ENCODE results near the gene SCMH1.

Gene SCMH1

GRCh38 chr1:41023279-41023990, 218.7 kb downstream of the SCMH1 start:
- DNase-seq, result no peak
- Histone ChIP-seq H3K27me3 (replicated peaks; ENCODE audit: control insufficient read depth, insufficient read depth, low read length, poor library complexity, severe bottlenecking) (no peaks in the 10 kb centered on the region), H3K9me3 (ENCODE audit: control insufficient read depth, low read length) (no peaks in the 10 kb centered on the region), H3K27ac (ENCODE audit: insufficient read depth, low read length, poor library complexity, severe bottlenecking) (no peak overlapping the region), H3K4me1 (ENCODE audit: control insufficient read depth, insufficient read depth, low read length, poor library complexity, severe bottlenecking) (no peaks in the 10 kb centered on the region), H3K4me3 (ENCODE audit: insufficient read depth, low read depth, low read length, poor library complexity, severe bottlenecking) (no peak overlapping the region), H3K36me3 (ENCODE audit: control insufficient read depth, insufficient read depth, low read length) (peaks cover 5% of the 10 kb centered on the region)

- Histone ChIP-seq H3K27me3 (replicated peaks; ENCODE audit: control insufficient read depth, insufficient read depth, low read length, poor library complexity, severe bottlenecking) (no peaks in the 10 kb centered on the region), H3K4me3 (ENCODE audit: insufficient read depth, low read depth, low read length, poor library complexity, severe bottlenecking) (no peak overlapping the region), H3K36me3 (ENCODE audit: control insufficient read depth, insufficient read depth, low read length) (peaks cover 5% of the 10 kb centered on the region), H3K27ac (ENCODE audit: insufficient read depth, low read length, poor library complexity, severe bottlenecking) (no peak overlapping the region), H3K9me3 (ENCODE audit: control insufficient read depth, low read length) (no peaks in the 10 kb centered on the region), H3K4me1 (ENCODE audit: control insufficient read depth, insufficient read depth, low read length, poor library complexity, severe bottlenecking) (no peaks in the 10 kb centered on the region)
- DNase-seq, result no peak
Observed at GRCh38 chr1:41022424-41022823, 219.7 kb downstream of the SCMH1 start.

DNA sequence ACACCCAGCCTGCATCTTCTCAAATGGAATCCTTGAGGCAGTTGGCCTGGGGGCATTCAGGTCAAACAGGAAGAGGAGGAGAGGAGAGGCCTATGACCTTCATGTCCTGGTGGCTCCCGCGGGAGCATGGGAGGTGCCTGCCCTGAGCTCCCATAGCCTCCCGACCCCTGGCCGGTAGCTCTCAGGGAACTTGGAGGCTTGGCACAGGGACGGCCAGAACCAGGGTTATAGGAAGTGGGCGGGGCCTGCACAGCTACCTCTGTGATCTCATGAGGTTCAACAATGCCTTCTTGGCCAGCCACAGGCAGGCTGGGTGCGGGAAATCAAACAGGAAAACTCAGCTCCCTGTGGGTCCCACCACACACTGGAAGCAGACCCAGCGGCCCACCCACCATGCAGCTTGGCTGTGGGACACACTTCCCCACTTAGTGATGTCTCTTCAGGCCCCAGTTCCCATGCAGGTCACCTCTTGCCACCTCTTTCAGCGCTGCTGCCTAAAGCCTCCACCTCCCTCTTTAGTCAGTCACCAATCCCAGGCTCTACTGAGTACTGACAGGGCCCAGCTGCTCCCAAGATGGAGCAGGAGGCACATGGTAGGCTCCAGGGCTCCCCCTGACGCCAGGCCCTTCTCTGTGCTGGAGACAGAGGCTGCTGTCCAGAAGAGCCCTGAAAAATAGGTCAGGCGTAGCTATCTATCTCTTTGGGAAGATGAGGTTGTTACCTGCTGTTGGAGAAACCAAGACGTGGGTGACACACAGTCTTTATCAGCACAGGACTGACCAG, 220.4 kb downstream of the SCMH1 start, which contains the start of gene SLFNL1:
SLFNL1 (minus strand) TSS at position 200 of the 783 bp plus-strand sequence. CDS start 1,065 bp downstream, outside the sequence.
- Histone ChIP-seq H3K36me3 (ENCODE audit: control insufficient read depth, insufficient read depth, low read length) (peaks cover 10% of the 10 kb centered on the region), H3K27ac (ENCODE audit: insufficient read depth, low read length, poor library complexity, severe bottlenecking) (no peak within 1 kb of the TSS), H3K4me1 (ENCODE audit: control insufficient read depth, insufficient read depth, low read length, poor library complexity, severe bottlenecking) (no peaks in the 10 kb centered on the region), H3K4me3 (ENCODE audit: insufficient read depth, low read depth, low read length, poor library complexity, severe bottlenecking) (no peak within 1 kb of the TSS), H3K27me3 (replicated peaks; ENCODE audit: control insufficient read depth, insufficient read depth, low read length, poor library complexity, severe bottlenecking) (no peaks in the 10 kb centered on the region), H3K9me3 (ENCODE audit: control insufficient read depth, low read length) (no peaks in the 10 kb centered on the region)
- no peak for DNase-seq

GRCh38 chr1:41020654-41021053, 221.5 kb downstream of the SCMH1 start:
- H3K4me1 ChIP-seq (ENCODE audit: control insufficient read depth, insufficient read depth, low read length, poor library complexity, severe bottlenecking), result no peaks in the 10 kb centered on the region
- H3K4me3 ChIP-seq (ENCODE audit: insufficient read depth, low read depth, low read length, poor library complexity, severe bottlenecking), result no peak overlapping the region
- no peak for DNase-seq
- H3K9me3 ChIP-seq (ENCODE audit: control insufficient read depth, low read length), result no peaks in the 10 kb centered on the region
- no peaks in the 10 kb centered on the region for H3K27me3 ChIP-seq (replicated peaks; ENCODE audit: control insufficient read depth, insufficient read depth, low read length, poor library complexity, severe bottlenecking)
- H3K27ac ChIP-seq (ENCODE audit: insufficient read depth, low read length, poor library complexity, severe bottlenecking), result no peak overlapping the region
- peaks cover 10% of the 10 kb centered on the region for H3K36me3 ChIP-seq (ENCODE audit: control insufficient read depth, insufficient read depth, low read length)

DNA sequence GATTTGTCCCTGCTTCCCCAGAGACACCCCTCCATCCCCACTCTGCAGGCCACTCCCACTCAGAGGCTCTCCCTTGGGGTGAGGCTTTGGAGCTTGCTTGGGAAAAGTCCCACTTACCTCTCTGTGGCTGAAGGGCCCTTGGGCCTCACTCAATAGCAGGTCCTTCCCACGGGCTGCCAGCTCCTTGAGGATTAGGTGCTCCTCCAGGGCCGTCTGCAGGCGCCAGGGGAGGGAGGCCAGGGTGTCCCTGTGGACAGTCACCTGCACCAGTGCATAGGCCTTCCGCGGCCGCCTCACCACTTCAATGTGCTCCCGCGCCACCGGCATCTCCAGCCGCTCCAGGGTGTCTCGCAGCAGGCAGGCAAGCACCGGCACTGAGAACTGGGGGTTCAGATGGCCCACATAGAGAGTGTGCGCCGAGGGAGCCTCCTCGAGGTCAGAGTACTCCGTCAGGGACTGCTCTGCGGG, 222.0 kb downstream of the SCMH1 start:
- no peaks in the 10 kb centered on the region for H3K4me1 ChIP-seq (ENCODE audit: control insufficient read depth, insufficient read depth, low read length, poor library complexity, severe bottlenecking)
- peaks cover 10% of the 10 kb centered on the region for H3K36me3 ChIP-seq (ENCODE audit: control insufficient read depth, insufficient read depth, low read length)
- H3K27me3 ChIP-seq (replicated peaks; ENCODE audit: control insufficient read depth, insufficient read depth, low read length, poor library complexity, severe bottlenecking), result no peaks in the 10 kb centered on the region
- H3K27ac ChIP-seq (ENCODE audit: insufficient read depth, low read length, poor library complexity, severe bottlenecking), result no peak overlapping the region
- H3K9me3 ChIP-seq (ENCODE audit: control insufficient read depth, low read length), result no peaks in the 10 kb centered on the region
- DNase-seq, result no peak
- no peak overlapping the region for H3K4me3 ChIP-seq (ENCODE audit: insufficient read depth, low read depth, low read length, poor library complexity, severe bottlenecking)

GRCh38 chr1:41019353-41019745, 222.8 kb downstream of the SCMH1 start:
- no peak for DNase-seq
- no peak overlapping the region for H3K27ac ChIP-seq (ENCODE audit: insufficient read depth, low read length, poor library complexity, severe bottlenecking)
- peaks cover 10% of the 10 kb centered on the region for H3K36me3 ChIP-seq (ENCODE audit: control insufficient read depth, insufficient read depth, low read length)
- H3K4me3 ChIP-seq (ENCODE audit: insufficient read depth, low read depth, low read length, poor library complexity, severe bottlenecking), result no peak overlapping the region
- no peaks in the 10 kb centered on the region for H3K9me3 ChIP-seq (ENCODE audit: control insufficient read depth, low read length)
- H3K27me3 ChIP-seq (replicated peaks; ENCODE audit: control insufficient read depth, insufficient read depth, low read length, poor library complexity, severe bottlenecking), result no peaks in the 10 kb centered on the region
- no peaks in the 10 kb centered on the region for H3K4me1 ChIP-seq (ENCODE audit: control insufficient read depth, insufficient read depth, low read length, poor library complexity, severe bottlenecking)

DNA sequence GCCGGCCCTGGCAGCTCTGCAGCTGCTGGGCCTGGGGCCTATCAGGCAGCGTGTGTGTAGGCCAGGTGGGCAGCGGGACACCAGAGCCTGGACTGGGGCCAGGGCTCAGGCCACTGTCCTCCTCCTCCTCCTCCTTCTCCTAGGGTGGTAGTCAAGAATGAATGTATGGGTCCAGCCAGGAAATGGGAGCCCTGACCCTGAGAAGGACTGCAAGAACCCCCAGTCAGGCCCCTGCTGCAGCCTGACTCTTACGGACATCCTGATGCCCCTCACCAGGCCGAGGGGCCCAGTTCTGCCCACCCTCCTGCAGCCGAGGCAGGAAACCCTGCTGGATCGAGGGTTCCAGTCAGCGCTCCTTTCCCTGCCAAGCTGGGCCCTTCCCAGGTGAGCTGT, 224.1 kb downstream of the SCMH1 start:
- no peaks in the 10 kb centered on the region for H3K4me1 ChIP-seq (ENCODE audit: control insufficient read depth, insufficient read depth, low read length, poor library complexity, severe bottlenecking)
- no peak for DNase-seq
- peaks cover 10% of the 10 kb centered on the region for H3K36me3 ChIP-seq (ENCODE audit: control insufficient read depth, insufficient read depth, low read length)
- no peak overlapping the region for H3K27ac ChIP-seq (ENCODE audit: insufficient read depth, low read length, poor library complexity, severe bottlenecking)
- no peaks in the 10 kb centered on the region for H3K27me3 ChIP-seq (replicated peaks; ENCODE audit: control insufficient read depth, insufficient read depth, low read length, poor library complexity, severe bottlenecking)
- H3K9me3 ChIP-seq (ENCODE audit: control insufficient read depth, low read length), result no peaks in the 10 kb centered on the region
- H3K4me3 ChIP-seq (ENCODE audit: insufficient read depth, low read depth, low read length, poor library complexity, severe bottlenecking), result no peak overlapping the region

DNA sequence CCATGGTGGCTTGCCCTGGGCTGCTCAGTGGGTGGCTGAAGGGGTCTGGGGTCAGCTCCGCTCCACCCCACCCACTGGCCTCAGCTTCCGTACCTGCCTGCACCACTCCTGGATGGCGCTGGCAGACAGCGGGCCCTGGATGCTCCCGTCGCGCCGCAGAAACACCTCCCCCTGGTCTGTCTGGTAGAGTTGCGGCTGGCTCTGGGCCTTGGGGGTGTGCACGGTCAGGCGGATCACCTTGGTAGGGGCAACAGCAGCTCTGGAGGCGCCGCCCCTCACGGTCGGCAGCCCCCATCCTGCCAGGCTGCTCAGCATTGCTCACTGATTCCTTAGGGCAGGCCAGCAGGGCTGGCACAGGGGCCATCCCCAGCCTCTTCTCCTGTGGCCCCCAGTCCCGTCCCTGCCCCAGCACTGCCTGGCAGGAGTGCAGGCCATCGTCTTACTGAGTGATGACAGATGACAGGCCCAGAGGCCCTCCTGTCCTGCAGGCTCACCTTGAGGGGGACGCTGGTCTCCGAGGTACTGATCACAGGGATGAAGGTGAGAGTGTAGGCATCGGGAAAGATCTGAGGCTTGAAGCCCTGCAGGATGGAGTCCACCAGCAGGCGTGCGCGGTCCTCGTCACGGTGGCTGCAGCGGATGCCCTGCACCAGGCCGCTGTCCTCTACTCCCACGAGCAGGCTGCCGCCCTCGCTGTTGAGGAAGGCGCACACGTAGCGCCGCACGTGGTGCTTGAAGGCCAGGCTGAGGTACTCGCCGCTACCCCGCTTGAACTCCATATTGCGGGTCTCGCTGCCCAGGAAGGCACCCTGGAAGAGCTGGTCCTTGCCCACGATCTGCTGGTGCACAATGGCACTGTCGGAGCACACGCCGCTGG, 224.7 kb downstream of the SCMH1 start:
- peaks cover 10% of the 10 kb centered on the region for H3K36me3 ChIP-seq (ENCODE audit: control insufficient read depth, insufficient read depth, low read length)
- no peak overlapping the region for H3K4me3 ChIP-seq (ENCODE audit: insufficient read depth, low read depth, low read length, poor library complexity, severe bottlenecking)
- H3K27ac ChIP-seq (ENCODE audit: insufficient read depth, low read length, poor library complexity, severe bottlenecking), result no peak overlapping the region
- no peak for DNase-seq
- H3K9me3 ChIP-seq (ENCODE audit: control insufficient read depth, low read length), result no peaks in the 10 kb centered on the region
- no peaks in the 10 kb centered on the region for H3K27me3 ChIP-seq (replicated peaks; ENCODE audit: control insufficient read depth, insufficient read depth, low read length, poor library complexity, severe bottlenecking)
- H3K4me1 ChIP-seq (ENCODE audit: control insufficient read depth, insufficient read depth, low read length, poor library complexity, severe bottlenecking), result no peaks in the 10 kb centered on the region

DNA sequence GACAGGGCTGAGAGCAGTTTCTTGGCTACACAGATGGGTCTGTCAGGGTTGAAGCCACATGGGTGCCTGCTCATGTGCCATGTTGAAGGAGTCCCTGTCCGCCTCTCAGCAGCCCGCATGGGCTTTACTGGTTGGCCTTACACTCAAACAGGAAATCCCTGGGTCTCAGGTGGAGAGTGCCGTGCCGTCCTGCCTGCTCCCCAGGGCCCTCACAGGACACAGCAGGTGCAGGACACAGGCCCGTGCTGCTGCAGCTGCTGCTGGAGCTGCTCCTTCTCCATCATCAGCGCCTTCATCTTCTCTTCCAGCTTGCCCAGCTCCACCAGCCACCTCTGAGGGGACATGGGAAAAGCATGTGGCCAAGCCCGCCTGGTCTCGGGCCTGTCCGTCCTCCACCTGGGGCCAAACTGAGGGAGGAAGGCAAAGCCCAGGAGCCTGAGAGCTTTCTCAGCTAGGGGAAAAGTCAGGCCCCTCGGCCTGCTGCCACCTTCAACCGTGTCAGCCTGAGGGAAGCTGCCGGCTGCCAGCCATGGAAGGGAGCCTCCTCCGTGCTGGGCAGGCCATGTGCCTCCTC, 226.1 kb downstream of the SCMH1 start:
- Histone ChIP-seq H3K4me1 (ENCODE audit: control insufficient read depth, insufficient read depth, low read length, poor library complexity, severe bottlenecking) (no peaks in the 10 kb centered on the region), H3K36me3 (ENCODE audit: control insufficient read depth, insufficient read depth, low read length) (peaks cover 24% of the 10 kb centered on the region), H3K27ac (ENCODE audit: insufficient read depth, low read length, poor library complexity, severe bottlenecking) (no peak overlapping the region), H3K27me3 (replicated peaks; ENCODE audit: control insufficient read depth, insufficient read depth, low read length, poor library complexity, severe bottlenecking) (no peaks in the 10 kb centered on the region), H3K9me3 (ENCODE audit: control insufficient read depth, low read length) (no peaks in the 10 kb centered on the region), H3K4me3 (ENCODE audit: insufficient read depth, low read depth, low read length, poor library complexity, severe bottlenecking) (no peak overlapping the region)
- DNase-seq, result no peak
